NCI-H2171 (cell line): ENCODE data around the gene GPR153.
A peak's percentile ranks its signal among the peaks of the same experiment; 100 is the strongest.

Experiments used
- DNase-seq: peaks from one replicate; lab custom pipeline; 2025; lab: John Stamatoyannopoulos, UW

The GPR153 gene

GRCh38 chr1:6248932-6249738, 11.8 kb downstream of the GPR153 start:
- DNase-seq = no peak

GRCh38 chr1:6248161-6248776, 12.6 kb downstream of the GPR153 start:
- DNase-seq = no peak

- DNase-seq = no peak
Observed at GRCh38 chr1:6247651-6248050, 13.2 kb downstream of the GPR153 start.

GRCh38 chr1:6246497-6247467, 14.1 kb downstream of the GPR153 start:
- DNase-seq = peak; percentile 77

- peak; percentile 94 for DNase-seq
Observed at GRCh38 chr1:6245869-6246496, 14.9 kb downstream of the GPR153 start.

GRCh38 chr1:6245086-6245868, 15.6 kb downstream of the GPR153 start:
- peak; percentile 65 for DNase-seq

GRCh38 chr1:6244401-6245049, 16.4 kb downstream of the GPR153 start:
- no peak for DNase-seq

GRCh38 chr1:6243993-6244392, 16.9 kb downstream of the GPR153 start, which contains the start of gene HES3:
TSS of gene HES3 (plus strand) at chr1:6244179. CDS start at chr1:6244366, 187 bp downstream.
- no peak for DNase-seq

- DNase-seq = no peak
Observed at GRCh38 chr1:6243053-6243834, 17.7 kb downstream of the GPR153 start.

- no peak for DNase-seq
Observed at GRCh38 chr1:6241887-6242740, 18.8 kb downstream of the GPR153 start.

GRCh38 chr1:6241107-6241886, 19.6 kb downstream of the GPR153 start:
- DNase-seq = no peak

GRCh38 chr1:6239950-6240768, 20.7 kb downstream of the GPR153 start:
- no peak for DNase-seq

- no peak for DNase-seq
Observed at GRCh38 chr1:6239213-6239752, 21.6 kb downstream of the GPR153 start.

GRCh38 chr1:6237093-6237492, 23.8 kb downstream of the GPR153 start:
- no peak for DNase-seq

- DNase-seq = no peak
Observed at GRCh38 chr1:6235296-6235677, 25.6 kb downstream of the GPR153 start.

GRCh38 chr1:6234502-6235295, 26.2 kb downstream of the GPR153 start:
- no peak for DNase-seq
